ENCODE measurements around the gene NEK7.

- TF ChIP-seq, protein P1, sequence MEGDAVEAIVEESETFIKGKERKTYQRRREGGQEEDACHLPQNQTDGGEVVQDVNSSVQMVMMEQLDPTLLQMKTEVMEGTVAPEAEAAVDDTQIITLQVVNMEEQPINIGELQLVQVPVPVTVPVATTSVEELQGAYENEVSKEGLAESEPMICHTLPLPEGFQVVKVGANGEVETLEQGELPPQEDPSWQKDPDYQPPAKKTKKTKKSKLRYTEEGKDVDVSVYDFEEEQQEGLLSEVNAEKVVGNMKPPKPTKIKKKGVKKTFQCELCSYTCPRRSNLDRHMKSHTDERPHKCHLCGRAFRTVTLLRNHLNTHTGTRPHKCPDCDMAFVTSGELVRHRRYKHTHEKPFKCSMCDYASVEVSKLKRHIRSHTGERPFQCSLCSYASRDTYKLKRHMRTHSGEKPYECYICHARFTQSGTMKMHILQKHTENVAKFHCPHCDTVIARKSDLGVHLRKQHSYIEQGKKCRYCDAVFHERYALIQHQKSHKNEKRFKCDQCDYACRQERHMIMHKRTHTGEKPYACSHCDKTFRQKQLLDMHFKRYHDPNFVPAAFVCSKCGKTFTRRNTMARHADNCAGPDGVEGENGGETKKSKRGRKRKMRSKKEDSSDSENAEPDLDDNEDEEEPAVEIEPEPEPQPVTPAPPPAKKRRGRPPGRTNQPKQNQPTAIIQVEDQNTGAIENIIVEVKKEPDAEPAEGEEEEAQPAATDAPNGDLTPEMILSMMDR (IDR thresholded peaks at IDR 0.05): no peak
- no peak for TF ChIP-seq POLR2AphosphoS5 (IDR thresholded peaks at IDR 0.05)
- TF ChIP-seq EP300 (IDR thresholded peaks at IDR 0.05): no peak
- TF ChIP-seq POLR2A (IDR thresholded peaks at IDR 0.05): no peak
Observed at GRCh38 chr1:198264282-198264681, 107.5 kb downstream of the NEK7 start.

All from suprapubic skin (tissue), 4 donors.